ENCODE results near the gene GALNT2.

GRCh38 chr1:230110971-230111370 is 43.9 kb downstream of the GALNT2 start:
- TF ChIP-seq, protein P1, sequence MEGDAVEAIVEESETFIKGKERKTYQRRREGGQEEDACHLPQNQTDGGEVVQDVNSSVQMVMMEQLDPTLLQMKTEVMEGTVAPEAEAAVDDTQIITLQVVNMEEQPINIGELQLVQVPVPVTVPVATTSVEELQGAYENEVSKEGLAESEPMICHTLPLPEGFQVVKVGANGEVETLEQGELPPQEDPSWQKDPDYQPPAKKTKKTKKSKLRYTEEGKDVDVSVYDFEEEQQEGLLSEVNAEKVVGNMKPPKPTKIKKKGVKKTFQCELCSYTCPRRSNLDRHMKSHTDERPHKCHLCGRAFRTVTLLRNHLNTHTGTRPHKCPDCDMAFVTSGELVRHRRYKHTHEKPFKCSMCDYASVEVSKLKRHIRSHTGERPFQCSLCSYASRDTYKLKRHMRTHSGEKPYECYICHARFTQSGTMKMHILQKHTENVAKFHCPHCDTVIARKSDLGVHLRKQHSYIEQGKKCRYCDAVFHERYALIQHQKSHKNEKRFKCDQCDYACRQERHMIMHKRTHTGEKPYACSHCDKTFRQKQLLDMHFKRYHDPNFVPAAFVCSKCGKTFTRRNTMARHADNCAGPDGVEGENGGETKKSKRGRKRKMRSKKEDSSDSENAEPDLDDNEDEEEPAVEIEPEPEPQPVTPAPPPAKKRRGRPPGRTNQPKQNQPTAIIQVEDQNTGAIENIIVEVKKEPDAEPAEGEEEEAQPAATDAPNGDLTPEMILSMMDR (IDR thresholded peaks at IDR 0.05; ENCODE audit: insufficient read depth, low read length, poor library complexity, severe bottlenecking) = no peak
- no peak for TF ChIP-seq EZH2phosphoT487 (conservative IDR thresholded peaks at IDR 0.05; ENCODE audit: low read length)
